NCI-H1694 treated with DMSO at 0.1 percent for 48 hours (cell line): ENCODE measurements around the gene MYD88.

Source experiments
- DNase-seq: peaks from one replicate; lab custom pipeline; 2025; lab: John Stamatoyannopoulos, UW

Gene MYD88

DNA sequence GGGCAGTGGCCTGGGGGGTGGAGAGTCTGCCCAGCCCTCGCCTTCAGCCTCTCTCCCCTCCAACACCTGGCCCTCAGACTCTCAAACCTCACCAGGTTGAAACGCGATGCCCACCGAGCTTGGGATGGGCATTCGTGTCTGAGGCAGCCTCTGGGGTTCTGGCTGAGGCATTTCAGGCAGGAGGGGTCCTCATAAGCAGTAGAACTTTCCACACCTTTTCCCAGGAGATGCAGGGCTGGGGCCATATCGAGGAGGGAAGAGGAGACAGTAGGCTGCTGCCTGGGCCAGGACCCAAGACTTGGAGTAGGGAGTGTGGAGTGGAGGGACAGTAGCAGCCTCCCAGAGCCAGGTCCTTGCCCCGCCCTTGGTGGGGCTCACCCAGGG lies 26.1 kb upstream of the MYD88 start:
- no peak for DNase-seq

DNA sequence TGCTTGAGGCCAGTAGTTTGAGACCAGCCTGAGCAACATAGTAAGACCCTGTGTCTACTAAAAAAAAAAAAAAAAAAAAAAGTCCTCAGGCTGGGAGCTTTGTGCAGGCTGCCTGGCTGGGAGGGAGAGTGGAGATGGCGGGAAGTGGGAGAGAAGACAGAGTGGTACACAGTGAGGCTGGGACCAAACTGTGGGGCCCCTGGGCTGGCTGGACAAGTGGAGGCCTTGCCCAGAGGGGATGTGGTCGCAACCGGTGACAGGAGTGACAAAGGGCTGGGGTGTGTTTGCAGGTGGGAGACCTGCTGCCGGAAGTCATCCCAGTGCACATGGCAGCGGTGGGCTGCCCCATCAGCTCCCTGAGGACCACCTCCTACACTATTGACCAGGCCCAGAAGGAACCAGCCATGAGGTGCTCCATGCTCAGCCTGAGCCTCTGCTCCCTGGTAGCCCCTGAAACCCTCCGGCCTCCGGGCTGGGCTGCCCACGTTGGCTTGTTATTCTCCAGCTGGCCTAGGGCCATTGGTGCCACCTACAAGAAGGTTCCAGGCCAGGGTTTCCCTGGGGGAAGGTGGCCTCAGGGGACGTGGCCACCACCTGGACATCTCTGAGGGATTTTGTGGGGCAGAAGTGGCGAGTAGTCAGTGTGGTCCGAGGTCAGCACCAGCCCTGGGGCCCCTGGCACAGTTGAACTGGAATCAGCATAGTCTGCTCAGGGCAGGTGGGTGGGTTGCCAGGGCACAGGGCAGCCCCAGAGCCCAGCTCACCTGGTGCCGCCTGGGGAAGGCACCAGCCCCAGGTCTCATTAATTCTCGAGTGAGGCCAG lies 24.2 kb upstream of the MYD88 start:
- DNase-seq, result no peak

DNA sequence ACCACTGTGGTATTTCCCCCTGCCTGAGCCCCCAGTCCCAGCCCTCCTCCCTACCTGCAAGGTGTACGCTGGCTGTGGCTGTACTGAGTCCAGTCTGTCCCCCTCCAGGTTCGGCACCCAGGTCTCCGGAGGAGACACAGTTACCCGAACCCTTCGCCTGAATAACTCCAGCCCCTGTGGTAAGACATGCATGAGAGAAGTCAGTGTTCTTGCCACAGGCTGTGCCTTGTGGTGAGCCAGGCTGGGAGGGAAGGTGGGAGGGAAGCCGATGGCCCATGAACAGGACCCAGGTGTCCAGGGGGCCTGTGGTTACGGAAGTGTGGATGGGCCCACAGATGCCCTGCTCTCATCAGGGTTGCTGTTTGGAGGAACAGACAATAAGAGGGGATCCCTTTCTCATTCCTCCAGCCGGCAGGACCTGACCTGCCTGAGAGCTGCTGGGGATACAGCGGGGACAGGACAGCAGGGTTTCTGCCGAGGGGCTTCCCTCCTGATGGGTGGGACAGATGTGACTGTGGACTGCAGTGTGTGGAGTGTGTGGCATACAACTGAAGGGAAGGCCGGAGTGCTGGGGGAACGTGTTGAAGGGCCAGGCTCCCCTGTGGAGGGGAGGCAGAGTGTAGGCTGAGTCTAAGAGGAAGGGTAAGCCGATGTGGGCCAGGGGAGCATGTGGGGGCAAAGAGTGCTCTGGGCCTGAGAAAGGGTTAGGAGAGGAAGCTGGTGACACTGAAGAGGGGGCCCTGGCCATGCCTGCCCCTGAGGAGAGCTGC lies 23.4 kb upstream of the MYD88 start:
- DNase-seq, result no peak

DNA sequence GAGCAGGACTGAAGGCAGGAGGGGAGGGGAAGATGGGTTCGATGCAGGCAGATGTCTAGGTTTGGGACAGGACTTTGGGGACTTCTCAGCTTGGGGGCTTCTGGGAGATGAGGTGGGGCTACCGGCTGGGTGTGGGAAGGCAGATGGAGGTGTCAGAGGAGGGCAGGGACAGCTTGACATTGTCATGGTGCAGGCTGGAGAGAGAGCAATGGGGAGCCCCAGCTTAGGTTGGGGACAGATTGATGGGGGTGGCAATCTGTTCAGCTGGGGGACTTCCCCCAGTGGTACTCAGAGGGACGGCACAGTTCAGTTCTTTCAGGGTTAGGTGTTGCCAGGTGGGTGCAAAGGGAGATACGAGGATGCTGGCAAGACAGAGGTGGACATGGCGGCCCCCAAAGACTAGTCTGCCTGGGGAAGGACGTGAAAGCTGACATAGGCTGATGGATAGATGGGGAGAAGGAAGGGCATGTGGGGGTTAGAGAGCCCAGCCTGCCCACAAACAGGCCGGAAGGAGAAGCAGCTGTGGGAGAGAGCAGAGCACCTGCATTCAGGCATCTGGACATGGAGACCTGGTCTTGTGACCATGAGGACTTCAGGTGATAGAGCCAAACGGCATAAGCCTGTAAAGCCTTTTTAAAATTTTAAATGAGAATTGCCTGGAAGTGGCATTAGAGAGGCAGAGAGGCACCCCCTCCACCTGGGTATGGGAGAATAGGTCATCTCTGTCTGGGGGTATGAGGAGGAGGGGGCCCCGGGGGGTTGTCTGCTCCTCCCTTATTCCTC lies 22.6 kb upstream of the MYD88 start:
- no peak for DNase-seq

DNA sequence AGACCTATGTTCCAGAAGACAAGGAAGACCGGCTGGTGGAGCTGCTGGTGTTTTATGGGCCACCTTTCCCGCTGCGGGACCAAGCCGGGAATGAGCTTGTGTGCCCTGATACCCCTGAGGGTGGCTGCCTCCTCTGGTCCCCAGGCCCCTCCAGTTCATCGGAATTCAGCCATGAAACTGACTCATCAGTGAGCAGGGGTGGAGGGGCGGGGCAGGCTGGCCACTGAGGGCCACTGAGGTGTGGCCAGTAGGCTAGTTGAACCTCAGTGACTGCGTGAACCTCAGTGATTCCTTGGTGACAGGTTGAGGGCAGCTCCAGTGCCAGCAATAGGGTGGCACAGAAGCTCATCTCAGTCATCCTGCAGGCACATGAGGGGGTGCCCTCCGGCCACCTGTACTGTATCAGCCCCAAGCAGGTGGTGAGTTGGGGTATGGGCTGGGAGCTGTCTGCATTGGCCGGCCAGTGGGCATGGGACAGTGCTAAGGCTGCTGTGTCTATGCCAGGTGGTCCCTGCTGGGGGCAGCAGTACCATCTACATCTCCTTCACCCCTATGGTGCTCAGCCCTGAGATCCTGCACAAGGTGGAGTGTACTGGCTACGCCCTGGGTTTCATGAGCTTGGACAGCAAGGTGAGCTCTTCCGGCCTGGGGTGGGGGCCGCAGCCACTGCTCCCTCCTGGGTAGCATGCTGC lies 21.8 kb upstream of the MYD88 start:
- DNase-seq, result no peak

DNA sequence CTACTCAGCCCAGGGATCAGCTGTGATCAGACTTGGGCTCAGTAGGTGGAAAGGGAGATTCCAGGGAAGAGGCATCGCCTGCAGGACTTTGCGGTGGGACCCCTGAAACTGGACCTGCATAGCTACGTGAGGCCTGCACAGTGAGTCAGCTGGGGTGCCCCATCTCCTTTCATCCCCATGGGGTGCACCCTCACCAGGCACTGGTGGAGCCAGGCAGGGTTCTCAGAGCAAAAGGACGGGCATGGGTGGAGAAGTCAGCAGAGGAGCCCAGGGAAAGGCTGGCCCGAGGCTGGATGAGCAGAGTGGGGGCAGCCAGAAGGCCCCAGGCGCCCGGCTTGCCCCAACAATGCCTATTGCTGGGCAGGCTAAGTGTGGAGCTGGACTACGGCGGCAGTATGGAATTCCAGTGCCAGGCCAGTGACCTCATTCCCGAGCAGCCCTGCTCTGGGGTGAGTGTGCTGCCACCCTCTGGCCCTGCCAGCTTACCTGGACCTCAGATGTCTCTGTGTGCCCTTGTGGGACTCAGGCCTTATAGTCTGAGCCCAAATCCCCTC lies 21.2 kb upstream of the MYD88 start:
- DNase-seq, result no peak

DNA sequence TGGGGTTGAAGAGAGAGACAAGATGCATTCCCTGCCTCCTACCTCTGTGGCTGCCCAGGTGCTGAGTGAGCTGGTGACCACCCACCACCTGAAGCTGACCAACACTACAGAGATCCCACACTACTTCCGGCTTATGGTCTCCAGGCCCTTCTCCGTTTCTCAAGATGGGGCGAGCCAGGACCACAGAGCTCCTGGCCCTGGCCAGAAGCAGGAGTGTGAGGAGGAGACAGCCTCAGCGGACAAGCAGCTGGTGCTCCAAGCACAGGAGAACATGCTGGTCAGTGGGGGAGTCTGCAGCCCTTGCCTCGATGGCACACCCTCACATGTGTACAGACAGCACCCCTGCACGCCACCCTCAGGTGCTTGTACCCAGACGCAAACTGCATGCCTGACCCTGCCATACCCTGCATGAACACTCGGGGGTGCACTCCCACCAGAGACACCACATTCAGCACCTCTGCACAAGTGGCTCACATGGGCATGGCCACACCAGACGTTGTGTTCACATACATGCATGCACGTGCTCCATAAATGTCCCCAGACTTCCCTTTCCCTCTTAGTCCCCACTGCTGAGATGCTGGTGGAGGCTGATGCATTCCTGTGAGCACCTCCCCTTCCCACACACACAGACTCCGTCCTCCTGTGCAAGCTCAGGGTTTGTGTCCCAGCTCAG lies 20.6 kb upstream of the MYD88 start:
- no peak for DNase-seq

DNA sequence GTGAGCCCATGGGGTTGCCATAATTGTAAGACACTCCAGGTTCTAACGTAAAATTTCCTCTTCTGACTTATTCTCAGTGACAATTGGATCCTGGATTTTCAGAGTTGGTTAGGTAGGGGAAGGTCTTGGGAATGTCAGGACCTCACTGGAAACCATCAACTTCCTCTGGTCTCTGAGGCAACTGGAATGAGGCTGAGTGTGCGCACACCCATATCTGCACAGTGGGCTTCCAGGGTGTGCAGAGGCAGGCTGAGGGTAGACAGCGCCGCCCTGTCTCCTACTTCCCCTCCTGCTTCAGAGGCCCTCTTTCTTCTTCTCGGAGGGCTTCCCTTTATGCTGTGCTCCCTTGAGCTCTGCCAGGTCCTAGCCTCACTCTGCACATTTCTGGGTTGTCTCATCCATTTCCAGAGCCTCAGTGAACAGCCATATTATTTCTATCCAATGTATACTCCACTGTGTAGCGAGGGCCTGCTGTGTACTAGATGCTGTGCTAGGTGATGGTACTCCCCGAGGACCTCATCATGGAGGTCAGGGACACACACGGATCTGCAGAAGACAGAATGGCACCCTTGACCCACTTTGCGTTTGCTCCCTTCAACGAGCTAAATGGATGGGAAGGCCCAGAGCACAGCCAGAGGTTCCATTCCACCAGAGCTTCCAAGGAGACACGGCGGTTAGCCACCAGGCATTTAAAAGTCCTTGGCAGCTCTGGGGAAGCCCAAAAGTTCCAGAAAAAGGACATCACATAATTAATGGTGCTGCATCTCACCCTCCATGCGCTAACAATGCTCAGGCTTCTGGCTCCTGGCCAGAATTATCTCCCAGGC lies 19.8 kb upstream of the MYD88 start:
- DNase-seq, result no peak

DNA sequence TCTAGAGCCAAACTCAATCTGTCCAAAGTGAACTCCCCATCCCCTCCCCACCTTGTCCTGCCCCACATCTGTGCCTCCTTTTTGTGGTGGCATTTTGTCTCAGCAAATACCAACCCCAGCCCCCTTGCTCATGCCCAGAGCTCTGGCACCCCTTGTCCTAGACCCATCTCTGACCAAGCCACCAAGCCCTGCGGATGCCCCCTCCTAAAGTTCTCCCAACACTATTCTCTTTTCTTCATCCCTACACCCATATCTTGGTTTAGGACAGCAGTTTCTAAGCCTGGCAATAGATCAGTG lies 19.3 kb upstream of the MYD88 start:
- no peak for DNase-seq

DNA sequence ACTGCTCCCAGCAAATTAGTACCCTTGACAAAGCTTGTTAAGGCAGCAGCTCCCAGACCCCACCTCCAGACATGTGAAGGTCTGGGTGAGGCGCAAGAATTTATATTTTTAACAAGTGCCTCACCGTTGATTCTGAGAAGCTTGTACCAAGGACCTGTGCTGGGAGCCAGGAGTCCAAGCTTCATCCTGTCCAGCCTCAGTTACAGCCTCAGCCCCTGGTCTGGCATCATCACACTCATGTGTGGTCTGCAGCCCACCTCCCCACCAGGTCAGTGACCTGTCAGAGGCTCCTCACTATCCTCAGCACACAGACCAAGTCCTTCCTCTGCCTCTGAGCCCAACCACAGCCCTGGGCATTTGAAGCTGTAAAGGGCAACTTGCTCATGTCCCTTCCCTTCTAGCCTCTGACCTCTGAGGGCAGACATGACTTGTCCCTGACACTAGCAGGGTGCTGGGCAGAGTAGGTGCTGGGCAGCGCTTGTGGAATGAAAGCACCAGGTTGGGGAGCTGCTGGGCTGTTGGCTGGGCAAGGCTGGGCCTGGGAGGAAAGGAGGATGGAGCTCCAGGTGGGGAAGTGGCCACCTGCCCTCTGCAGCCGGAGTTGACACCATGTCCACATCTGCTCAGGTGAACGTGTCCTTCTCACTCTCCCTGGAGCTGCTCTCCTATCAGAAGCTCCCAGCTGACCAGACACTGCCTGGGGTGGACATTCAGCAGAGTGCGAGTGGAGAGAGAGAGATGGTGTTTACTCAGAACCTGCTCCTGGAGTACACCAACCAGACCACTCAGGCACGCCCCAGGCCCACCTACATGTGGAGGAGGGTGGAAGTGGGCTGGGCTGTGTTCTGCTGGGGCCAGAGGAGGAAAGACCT lies 18.4 kb upstream of the MYD88 start:
- no peak for DNase-seq

DNA sequence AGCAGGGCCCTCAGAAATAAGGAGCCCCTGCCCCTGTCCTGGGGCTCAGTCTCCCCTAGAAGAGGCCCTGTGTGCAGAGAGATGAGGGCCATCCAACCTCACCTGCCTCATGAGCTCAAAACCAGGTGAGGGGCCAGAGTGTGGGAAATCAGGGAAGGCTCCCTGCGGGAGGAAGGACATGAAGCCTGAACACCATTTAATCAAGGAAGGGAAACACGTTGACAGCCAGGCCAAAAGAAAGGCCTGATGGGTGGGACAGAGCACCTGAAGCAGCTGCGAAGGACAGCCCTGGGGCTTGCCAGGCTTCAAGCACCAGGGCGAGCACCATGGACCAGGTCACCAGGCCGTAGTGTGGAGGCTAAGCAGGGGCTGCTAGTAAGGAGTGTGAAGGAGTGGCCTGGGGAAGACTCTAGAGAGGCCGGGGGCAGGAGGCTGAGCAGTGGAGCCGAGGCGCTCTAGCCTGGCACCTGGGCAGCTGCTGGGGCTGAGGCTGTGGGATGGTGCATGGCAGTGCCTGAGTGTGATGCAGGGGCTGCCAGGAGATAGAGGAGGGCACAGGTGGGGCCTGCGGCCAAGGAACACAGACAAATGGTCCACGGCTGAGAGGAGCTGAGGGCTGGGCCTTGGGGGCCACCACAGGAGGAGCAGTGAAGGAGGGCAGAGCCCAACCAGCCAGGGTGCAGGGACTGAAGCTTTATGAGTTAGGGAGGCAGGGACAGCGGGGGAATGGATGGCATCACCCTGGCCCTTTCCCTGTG lies 17.6 kb upstream of the MYD88 start:
- no peak for DNase-seq

DNA sequence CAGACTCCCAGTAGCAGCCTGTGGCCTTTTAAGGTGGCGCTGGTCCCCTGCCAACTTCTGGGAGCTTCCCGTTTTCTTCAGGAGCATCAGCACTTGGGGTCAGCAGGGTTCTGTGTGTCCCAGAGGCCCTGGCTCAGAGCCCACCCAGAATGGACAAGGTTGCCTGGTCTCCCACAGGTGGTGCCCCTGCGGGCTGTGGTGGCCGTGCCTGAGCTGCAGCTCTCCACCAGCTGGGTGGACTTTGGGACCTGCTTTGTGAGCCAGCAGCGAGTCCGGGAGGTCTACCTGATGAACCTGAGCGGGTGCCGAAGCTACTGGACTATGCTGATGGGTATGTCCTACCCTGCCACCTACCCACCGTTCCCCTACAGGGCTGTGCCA lies 17.0 kb upstream of the MYD88 start:
- DNase-seq, result no peak

DNA sequence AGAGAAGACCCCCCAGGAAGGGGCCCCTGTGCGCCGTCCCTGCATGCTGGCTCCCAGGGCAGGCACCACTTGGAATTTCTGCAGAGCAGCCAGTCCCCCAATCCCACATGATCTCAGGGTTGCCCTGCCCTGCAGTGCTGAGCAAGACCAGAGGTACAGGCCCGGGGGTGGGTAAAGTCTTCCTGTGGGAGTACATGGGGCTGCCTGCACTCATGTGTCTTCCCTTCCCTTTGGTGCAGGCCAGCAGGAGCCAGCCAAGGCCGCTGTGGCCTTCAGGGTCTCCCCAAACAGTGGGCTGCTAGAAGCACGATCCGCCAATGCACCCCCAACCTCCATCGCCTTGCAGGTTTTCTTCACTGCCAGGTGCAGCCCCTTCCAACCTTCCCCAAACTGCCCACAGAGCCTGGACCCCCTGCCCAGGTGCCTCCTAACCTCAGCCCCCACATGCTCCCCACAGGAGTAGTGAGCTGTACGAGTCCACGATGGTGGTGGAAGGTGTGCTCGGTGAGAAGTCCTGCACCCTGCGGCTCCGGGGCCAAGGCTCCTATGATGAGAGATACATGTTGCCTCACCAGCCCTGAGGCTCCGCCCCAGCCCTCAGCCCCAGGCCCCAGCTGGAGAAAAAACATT lies 16.5 kb upstream of the MYD88 start:
- DNase-seq, result no peak

DNA sequence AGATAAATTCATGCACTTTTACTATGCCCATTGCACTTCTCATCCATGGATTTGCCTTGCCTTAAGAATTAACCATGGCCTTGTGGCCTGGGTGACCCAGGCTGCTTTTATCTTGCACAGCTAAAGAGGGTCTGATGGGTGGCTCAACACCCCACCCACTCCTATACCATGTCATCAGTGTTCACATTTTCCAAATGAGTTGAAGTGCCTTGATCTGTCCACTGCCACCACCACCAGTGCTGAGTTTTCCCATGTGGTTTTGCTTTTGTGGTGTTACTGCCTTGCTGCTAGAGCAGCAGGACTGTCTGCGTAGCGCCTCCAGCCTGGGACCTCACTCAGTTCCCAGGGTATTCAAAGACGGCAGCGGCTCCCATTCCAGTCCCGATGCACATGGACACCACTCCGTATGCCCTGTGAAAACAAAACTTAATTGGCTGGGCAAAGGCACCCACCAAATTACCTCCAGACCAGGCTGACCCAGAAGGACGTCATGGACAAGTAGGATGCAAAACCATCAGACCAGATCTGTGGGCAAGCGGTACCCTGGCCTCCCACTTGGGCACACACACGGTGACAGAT lies 15.7 kb upstream of the MYD88 start:
- no peak for DNase-seq

DNA sequence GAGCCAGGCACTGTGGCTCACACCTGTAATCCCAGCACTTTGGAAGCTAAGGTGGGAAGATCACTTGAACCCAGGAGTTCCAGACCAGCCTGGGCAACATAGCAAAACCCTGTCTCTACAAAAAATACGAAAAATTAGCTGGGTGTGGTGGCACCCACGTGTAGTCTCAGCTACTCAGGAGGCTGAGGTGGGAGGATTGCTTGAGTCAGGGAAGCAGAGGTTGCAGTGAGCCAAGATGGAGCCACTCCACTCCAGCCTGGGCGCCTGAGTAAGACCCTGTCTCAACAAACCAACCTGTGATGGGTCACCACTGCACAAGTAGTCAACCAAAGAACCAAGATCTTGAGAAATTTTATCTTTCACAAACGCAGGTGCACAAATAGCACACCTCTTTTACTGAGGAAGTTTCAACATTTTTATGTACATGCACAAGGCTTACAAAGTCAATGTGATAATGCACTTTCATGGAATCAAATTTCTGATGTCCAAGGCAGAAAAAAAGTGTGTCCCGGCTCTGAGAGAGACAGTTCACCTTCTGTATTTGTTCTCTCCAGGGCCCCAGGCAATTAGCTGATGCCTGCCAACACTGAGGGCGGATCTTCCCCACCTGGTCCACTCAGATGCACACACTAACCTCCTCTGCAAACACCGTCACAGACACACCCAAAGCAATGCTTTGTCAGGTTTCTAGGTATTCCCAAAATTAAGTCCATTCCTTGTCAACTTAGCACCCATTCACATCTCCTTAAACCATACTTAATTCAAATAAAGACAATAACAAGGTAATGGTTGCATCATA lies 13.9 kb upstream of the MYD88 start:
- no peak for DNase-seq

DNA sequence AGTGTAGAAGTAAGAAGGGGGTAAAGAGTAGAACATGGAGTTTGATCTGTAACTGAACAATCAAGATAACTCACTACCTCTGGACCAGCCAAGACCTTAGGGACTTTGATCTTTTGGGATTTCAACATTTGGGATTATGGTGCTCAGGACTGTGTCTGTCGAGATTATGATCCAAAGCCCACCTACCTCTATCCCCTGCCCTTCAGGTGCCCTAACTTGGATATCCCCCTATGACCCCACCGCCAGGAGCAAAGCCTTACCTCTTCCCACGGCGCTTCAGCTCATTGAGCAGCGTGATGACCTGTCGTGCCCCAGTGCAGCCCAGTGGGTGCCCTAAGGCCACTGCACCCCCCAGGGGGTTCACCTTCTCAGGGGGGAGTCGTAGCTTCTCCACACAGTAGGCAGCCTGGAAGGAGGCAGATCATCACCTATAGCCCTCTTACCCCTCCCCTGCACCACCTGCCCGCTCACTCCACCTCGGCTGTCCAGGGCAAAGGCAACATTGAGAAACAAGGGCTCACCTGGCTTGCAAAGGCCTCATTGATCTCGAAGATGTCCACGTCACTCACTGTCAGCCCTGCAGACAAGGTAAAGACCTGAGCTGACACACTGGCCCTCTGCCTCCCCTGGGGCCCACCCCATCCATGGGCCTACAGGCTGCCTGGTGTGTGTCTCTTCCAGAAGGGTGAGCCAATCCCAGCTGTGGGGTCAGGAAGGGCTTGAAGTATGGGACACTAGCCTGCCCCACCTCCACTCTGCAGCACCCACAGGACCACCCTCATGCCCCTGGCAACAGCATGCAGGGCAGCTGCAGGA lies 12.9 kb upstream of the MYD88 start:
- no peak for DNase-seq
